GM19463 (cell line): ENCODE results near the gene ZNF536.
"Not testable (repeated sequence)": the region's sequence is repeated elsewhere in the genome, so short reads cannot be mapped to it uniquely, and the experiment has no call there.

ENCODE experiments used
- ATAC-seq: cut with Tn5 transposase; IDR thresholded peaks from one replicate; pipeline ENCODE4 v1.9.1; 2021; ENCODE audit warnings: mild to moderate bottlenecking, moderate library complexity; ENCODE audit not compliant: unreplicated experiment

Gene ZNF536

GRCh38 chr19:30443531-30444252, 71.5 kb downstream of the ZNF536 start:
- no peak for ATAC-seq

GRCh38 chr19:30444253-30444671, 72.1 kb downstream of the ZNF536 start:
- ATAC-seq: no peak

- ATAC-seq: no peak
These were observed 72.6 kb downstream of the ZNF536 start for GRCh38 chr19:30444686-30445232.

GRCh38 chr19:30445385-30445784, 73.2 kb downstream of the ZNF536 start:
- no peak for ATAC-seq

GRCh38 chr19:30446120-30446519, 73.9 kb downstream of the ZNF536 start:
- ATAC-seq: not testable (repeated sequence)

- no peak for ATAC-seq
These were observed 74.8 kb downstream of the ZNF536 start for GRCh38 chr19:30446850-30447552.

- no peak for ATAC-seq
These were observed 75.3 kb downstream of the ZNF536 start for GRCh38 chr19:30447553-30447870.

- ATAC-seq: no peak
These were observed 76.3 kb downstream of the ZNF536 start for GRCh38 chr19:30448386-30449077.

- no peak for ATAC-seq
These were observed 77.0 kb downstream of the ZNF536 start for GRCh38 chr19:30449078-30449590.

- ATAC-seq: no peak
These were observed 77.5 kb downstream of the ZNF536 start for GRCh38 chr19:30449673-30450072.

- ATAC-seq: no peak
These were observed 77.9 kb downstream of the ZNF536 start for GRCh38 chr19:30450100-30450499.

GRCh38 chr19:30450835-30451321, 78.7 kb downstream of the ZNF536 start:
- no peak for ATAC-seq

- ATAC-seq: no peak
These were observed 80.7 kb downstream of the ZNF536 start for GRCh38 chr19:30452931-30453330.

- ATAC-seq: no peak
These were observed 81.6 kb downstream of the ZNF536 start for GRCh38 chr19:30453743-30454142.

- ATAC-seq: no peak
These were observed 83.7 kb downstream of the ZNF536 start for GRCh38 chr19:30455881-30456280.

- no peak for ATAC-seq
These were observed 85.3 kb downstream of the ZNF536 start for GRCh38 chr19:30457484-30457883.

- ATAC-seq: no peak
These were observed 87.7 kb downstream of the ZNF536 start for GRCh38 chr19:30459859-30460258.

GRCh38 chr19:30464162-30464561, 92.0 kb downstream of the ZNF536 start:
- no peak for ATAC-seq

- ATAC-seq: not testable (repeated sequence)
These were observed 94.4 kb downstream of the ZNF536 start for GRCh38 chr19:30466598-30466997.

- no peak for ATAC-seq
These were observed 95.1 kb downstream of the ZNF536 start for GRCh38 chr19:30467239-30467638.

- no peak for ATAC-seq
These were observed 97.6 kb downstream of the ZNF536 start for GRCh38 chr19:30469774-30470173.
